Measurements from ENCODE around the gene KERA.

GRCh38 chr12:91044586-91044985 is 13.2 kb downstream of the KERA start:
- no peak for TF ChIP-seq CTCF (IDR thresholded peaks at IDR 0.05)
- no peak for TF ChIP-seq ZFX (IDR thresholded peaks at IDR 0.05; ENCODE audit: borderline replicate concordance)

All from 22Rv1 (cell line).